ENCODE measurements around the gene MYLK.

DNA sequence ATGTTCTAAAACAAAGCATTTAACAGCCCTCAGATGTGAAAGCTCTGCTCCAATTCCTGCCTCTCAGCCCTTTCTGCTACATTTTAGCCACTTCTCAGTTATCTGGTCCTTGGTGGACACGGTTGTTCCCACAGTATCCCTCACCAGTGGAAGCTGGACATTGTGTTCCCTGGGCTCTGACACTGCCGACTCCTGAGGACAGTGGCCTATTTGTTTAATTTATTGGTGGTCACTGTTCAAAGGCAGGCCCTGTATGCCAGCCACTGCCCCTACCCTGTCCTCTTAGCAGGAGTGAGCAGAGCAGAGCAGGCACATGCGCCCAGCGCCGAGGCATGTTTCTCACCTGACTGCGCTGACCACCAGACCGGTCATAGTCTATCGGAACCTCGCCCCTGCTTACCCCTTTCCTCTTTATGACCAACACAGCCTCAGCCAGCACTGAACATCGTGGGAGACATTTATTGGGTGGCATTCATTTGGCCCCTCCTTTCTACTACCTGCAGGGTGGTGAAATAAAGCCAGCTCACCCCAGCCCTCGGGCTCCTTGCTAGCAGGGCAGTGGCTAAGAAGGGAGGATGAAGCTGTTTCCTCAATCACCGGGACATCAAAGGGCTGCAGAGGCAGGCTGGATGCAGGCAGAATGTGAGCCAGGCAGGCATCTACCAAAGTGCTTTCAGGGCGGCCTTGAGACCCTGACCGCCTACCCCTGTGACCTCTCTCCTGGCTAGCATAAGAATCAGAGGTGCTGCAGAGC lies 245.0 kb downstream of the MYLK start:
- TF ChIP-seq POLR2A (IDR thresholded peaks at IDR 0.05; ENCODE audit: low read depth, low read length), result no peak
- TF ChIP-seq, protein P1, sequence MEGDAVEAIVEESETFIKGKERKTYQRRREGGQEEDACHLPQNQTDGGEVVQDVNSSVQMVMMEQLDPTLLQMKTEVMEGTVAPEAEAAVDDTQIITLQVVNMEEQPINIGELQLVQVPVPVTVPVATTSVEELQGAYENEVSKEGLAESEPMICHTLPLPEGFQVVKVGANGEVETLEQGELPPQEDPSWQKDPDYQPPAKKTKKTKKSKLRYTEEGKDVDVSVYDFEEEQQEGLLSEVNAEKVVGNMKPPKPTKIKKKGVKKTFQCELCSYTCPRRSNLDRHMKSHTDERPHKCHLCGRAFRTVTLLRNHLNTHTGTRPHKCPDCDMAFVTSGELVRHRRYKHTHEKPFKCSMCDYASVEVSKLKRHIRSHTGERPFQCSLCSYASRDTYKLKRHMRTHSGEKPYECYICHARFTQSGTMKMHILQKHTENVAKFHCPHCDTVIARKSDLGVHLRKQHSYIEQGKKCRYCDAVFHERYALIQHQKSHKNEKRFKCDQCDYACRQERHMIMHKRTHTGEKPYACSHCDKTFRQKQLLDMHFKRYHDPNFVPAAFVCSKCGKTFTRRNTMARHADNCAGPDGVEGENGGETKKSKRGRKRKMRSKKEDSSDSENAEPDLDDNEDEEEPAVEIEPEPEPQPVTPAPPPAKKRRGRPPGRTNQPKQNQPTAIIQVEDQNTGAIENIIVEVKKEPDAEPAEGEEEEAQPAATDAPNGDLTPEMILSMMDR (conservative IDR thresholded peaks at IDR 0.05; ENCODE audit: low read depth, low read length), result no peak
- TF ChIP-seq MAFK (IDR thresholded peaks at IDR 0.05; ENCODE audit: low read depth, low read length), result no peak
- no peak for TF ChIP-seq FOS (IDR thresholded peaks at IDR 0.05; ENCODE audit: low read depth, low read length)
- TF ChIP-seq MXI1 (IDR thresholded peaks at IDR 0.05; ENCODE audit: borderline replicate concordance, low read depth, low read length), result no peak
- no peak for TF ChIP-seq SMC3 (IDR thresholded peaks at IDR 0.05; ENCODE audit: low read depth, low read length)
- TF ChIP-seq USF2 (IDR thresholded peaks at IDR 0.05; ENCODE audit: low read depth, low read length), result no peak

All from IMR-90 (cell line).